ENCODE data around the gene LAP3.

- TF ChIP-seq POLR2A (IDR thresholded peaks at IDR 0.05; ENCODE audit: low read length) (no peak), GATA1 (IDR thresholded peaks at IDR 0.05; ENCODE audit: low read depth, low read length) (no peak)
Measured at GRCh38 chr4:17560065-17560673, 16.8 kb upstream of the LAP3 start.

All from erythroblast (primary cell).